ENCODE results near the gene WFDC5.
"Not testable (repeated sequence)": the region's sequence is repeated elsewhere in the genome, so short reads cannot be mapped to it uniquely, and the experiment has no call there.

Gene WFDC5

DNA sequence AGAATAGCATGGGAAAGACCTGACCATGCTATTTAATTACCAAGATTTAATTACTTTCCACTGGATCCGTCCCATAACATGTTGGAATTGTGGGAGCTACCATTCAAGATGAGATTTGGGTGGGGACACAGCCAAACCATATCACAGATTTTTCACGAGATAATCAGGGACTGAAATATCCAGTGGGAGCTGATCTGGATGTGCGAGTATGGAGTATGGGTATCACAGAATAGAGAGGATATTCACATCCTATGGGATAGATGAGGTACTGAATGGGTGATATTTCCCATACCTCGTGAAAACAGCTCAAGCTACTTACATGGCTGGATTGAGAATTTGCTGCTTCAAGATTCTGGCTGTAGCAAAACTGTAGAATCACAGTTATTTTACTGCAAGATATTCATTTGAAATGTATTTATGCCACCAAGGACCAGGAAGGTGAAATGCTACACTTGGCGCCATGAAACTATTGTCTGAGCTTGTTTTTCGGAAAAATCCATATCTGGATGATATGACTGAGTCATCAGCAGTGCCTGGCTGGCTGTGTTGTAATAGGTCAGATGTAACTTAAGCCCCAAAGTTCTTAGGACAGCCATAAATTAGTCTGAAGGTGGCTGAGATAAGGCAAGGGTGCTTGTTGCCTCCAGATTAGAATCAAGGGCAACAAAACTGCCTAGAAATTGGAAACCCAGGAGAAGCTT lies 43.9 kb downstream of the WFDC5 start:
- DNase-seq (ENCODE audit: low read depth) = peak; percentile 69
- H3K4me3 ChIP-seq (ENCODE audit: low read length) = no peak overlapping the region
- TF ChIP-seq, protein P1, sequence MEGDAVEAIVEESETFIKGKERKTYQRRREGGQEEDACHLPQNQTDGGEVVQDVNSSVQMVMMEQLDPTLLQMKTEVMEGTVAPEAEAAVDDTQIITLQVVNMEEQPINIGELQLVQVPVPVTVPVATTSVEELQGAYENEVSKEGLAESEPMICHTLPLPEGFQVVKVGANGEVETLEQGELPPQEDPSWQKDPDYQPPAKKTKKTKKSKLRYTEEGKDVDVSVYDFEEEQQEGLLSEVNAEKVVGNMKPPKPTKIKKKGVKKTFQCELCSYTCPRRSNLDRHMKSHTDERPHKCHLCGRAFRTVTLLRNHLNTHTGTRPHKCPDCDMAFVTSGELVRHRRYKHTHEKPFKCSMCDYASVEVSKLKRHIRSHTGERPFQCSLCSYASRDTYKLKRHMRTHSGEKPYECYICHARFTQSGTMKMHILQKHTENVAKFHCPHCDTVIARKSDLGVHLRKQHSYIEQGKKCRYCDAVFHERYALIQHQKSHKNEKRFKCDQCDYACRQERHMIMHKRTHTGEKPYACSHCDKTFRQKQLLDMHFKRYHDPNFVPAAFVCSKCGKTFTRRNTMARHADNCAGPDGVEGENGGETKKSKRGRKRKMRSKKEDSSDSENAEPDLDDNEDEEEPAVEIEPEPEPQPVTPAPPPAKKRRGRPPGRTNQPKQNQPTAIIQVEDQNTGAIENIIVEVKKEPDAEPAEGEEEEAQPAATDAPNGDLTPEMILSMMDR (IDR thresholded peaks at IDR 0.05; ENCODE audit: insufficient read depth, low read depth, low read length, missing control alignments) = no peak

DNA sequence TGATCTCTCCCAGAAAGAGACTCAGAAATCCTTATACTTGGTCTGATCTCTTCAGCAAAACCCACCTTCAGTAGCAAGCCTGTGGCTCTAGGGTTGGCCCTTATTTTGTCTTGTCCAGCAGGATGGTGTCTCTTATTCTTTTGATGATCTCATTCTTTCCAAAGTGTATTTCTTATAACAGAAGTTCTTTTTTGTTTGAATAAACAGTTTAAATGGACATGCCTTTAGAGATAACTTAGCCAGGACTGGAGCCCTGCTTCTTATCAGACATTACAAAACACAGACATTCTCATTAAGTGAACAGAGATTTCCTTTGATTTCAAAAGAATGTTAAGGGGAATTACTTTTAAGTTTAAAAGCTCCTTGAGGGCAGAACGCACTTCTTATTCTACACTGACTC lies 45.7 kb downstream of the WFDC5 start:
- TF ChIP-seq, protein P1 (IDR thresholded peaks at IDR 0.05; ENCODE audit: insufficient read depth, low read depth, low read length, missing control alignments) = no peak
- DNase-seq (ENCODE audit: low read depth) = no peak
- H3K4me3 ChIP-seq (ENCODE audit: low read length) = no peak overlapping the region

DNA sequence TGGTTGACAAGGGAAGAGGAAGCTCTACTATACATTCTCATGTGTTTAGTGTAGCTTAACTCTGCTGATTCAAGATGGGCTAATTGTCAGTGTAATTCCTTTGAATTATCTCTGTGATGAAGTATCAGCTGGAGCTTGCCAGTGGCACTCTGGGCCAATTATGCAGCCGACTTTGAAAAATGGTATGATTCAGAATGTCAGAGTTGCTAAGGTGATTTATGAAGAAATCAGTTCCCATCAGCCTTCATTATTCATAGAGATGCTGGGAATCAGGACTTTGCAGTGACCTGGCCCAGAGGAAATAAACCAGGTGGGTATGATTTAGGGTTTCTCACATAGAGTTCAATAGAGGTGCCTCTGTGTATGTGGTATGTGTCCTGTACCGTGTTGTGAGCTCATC lies 47.4 kb downstream of the WFDC5 start:
- no peak overlapping the region for H3K4me3 ChIP-seq (ENCODE audit: low read length)
- peak; percentile 87 for DNase-seq (ENCODE audit: low read depth)
- TF ChIP-seq, protein P1 (IDR thresholded peaks at IDR 0.05; ENCODE audit: insufficient read depth, low read depth, low read length, missing control alignments) = no peak

DNA sequence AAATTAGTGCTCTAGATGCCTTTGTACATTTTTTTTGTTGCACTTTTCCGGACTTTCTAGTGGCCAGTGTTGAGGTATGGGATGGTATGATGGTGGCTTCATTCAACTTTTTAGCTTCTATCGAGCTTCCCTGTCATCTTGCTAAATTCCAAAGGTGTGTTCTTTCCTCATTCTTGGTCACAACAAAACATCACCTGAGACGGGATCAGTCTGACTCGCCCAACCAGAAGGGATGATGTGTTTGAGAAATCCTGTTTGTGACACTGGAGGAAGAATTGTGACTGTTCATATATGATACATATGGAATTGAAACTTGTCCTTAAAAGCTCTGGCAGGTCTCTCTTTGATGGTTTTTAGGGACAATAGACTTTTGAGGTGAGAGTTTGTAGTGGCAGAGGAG lies 47.9 kb downstream of the WFDC5 start:
- TF ChIP-seq, protein P1 (IDR thresholded peaks at IDR 0.05; ENCODE audit: insufficient read depth, low read depth, low read length, missing control alignments) = no peak
- DNase-seq (ENCODE audit: low read depth) = peak; percentile 76
- H3K4me3 ChIP-seq (ENCODE audit: low read length) = no peak overlapping the region

DNA sequence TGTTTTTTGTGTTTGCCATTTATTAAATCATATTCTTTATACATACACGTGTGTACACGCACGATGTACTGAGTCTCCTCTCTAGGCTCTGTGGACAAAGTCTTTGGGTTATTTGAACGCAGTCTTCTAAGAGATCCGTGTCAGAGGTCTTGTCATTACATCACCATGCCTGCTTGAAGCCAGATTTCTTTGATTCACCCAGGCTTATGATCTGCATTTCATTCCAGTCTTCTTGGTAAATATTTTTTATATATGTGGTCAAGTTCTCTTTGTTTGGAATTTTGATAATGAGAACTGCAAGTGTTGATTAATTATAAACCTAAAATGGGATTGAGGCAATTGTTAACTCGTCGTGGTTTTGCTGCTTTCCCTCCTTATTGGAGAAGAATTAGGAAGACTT lies 48.6 kb downstream of the WFDC5 start:
- TF ChIP-seq, protein P1 (IDR thresholded peaks at IDR 0.05; ENCODE audit: insufficient read depth, low read depth, low read length, missing control alignments) = no peak
- DNase-seq (ENCODE audit: low read depth) = no peak

DNA sequence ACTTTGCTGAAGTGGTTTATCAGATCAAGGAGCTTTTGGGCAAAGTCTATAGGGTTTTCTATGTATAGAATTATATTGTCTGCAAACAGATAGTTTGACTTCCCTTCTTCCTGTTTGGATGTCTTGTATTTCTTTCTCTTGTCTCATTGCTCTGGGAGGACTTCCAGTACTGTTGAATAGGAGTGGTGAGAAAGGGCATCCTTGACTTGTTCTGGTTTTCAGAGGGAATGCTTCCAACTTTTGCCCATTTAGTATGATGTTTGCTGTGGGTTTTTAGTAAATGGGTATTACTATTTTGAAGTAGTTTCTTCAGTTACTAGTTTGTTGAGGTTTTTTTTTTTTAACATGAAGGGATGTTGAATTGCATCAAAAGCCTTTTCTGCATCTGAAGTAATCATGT lies 50.2 kb downstream of the WFDC5 start:
- H3K4me3 ChIP-seq (ENCODE audit: low read length) = no peak overlapping the region
- TF ChIP-seq, protein P1 (IDR thresholded peaks at IDR 0.05; ENCODE audit: insufficient read depth, low read depth, low read length, missing control alignments) = no peak
- no peak for DNase-seq (ENCODE audit: low read depth)

More for the DNA sequence above, 48.6 kb downstream of the WFDC5 start:
- H3K4me3 ChIP-seq (ENCODE audit: low read length) = no peak overlapping the region

DNA sequence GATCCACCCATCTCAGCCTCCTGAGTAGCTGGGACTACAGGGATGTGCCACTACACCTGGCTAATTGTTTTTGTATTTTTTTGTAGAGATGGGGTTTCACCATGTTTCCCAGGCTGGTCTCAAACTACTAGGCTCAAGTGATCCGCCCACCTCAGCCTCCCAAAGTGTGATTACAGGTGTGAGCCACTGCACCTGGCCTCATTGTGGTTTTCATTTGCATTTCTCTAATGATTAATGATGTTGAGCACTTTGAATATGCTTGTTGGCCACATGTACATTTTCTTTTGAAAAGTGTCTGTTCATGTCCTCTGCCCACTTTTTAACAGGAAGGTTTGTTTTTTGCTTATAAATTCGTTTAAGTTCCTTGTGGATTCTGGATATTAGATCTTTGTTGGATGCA lies 51.9 kb downstream of the WFDC5 start:
- not testable (repeated sequence) for H3K4me3 ChIP-seq (ENCODE audit: low read length); DNase-seq (ENCODE audit: low read depth)

All from epithelial cell of esophagus (primary cell).